ENCODE measurements around the gene IFFO2.
A peak's percentile ranks its signal among the peaks of the same experiment; 100 is the strongest.

IFFO2 gene

GRCh38 chr1:18907917-18908845, 48.3 kb downstream of the IFFO2 start:
- no peak for TF ChIP-seq CTCF (IDR thresholded peaks at IDR 0.05)

- peak; percentile 64 for TF ChIP-seq CTCF (IDR thresholded peaks at IDR 0.05)
Observed at GRCh38 chr1:18907021-18907916, 49.2 kb downstream of the IFFO2 start.

GRCh38 chr1:18903291-18903756, 53.2 kb downstream of the IFFO2 start:
- TF ChIP-seq CTCF (IDR thresholded peaks at IDR 0.05): no peak

- TF ChIP-seq CTCF (IDR thresholded peaks at IDR 0.05): no peak
Observed at GRCh38 chr1:18902523-18903290, 53.8 kb downstream of the IFFO2 start, which contains the start of gene ALDH4A1. ALDH4A1 (minus strand) TSS chr1:18902555; CDS start chr1:18902523, 32 bp downstream.

- TF ChIP-seq CTCF (IDR thresholded peaks at IDR 0.05): no peak
Observed at GRCh38 chr1:18901952-18902522, 54.4 kb downstream of the IFFO2 start.

GRCh38 chr1:18901147-18901951, 55.1 kb downstream of the IFFO2 start:
- TF ChIP-seq CTCF (IDR thresholded peaks at IDR 0.05): no peak

Measured in LNCAP (cell line).